HepG2 (cell line): ENCODE results near the gene BRCA1. TPM values are rescaled to one million over a fixed set of nuclear protein-coding genes. Genes with fewer than 3 reads are reported as not detected.

Experiments used
- CHD2 ChIP-seq: IDR thresholded peaks from 2 replicates; pipeline ENCODE4 v1.6.1; 2011; ENCODE audit warnings: low read depth, low read length, improper control_type of control experiment
- EED ChIP-seq: sonication (generic); formaldehyde crosslinking; IDR thresholded peaks from 2 replicates; pipeline ENCODE4 v1.5.0; 2020; ENCODE audit warnings: mild to moderate bottlenecking, missing genetic modification reagents
- ELF1 ChIP-seq: sonication (generic); formaldehyde crosslinking; IDR thresholded peaks from 2 replicates; pipeline ENCODE4 v1.4.0; 2020; ENCODE audit warnings: missing genetic modification reagents
- GPN1 ChIP-seq: sonication (generic); formaldehyde crosslinking; IDR thresholded peaks from 2 replicates; pipeline ENCODE4 v1.5.1; 2020; ENCODE audit warnings: missing genetic modification reagents, borderline replicate concordance
- MAFF ChIP-seq: IDR thresholded peaks from 2 replicates; pipeline ENCODE4 v1.6.1; 2011; ENCODE audit warnings: low read depth, low read length, improper control_type of control experiment
- NRL ChIP-seq: sonication (generic); formaldehyde crosslinking; IDR thresholded peaks from 2 replicates; pipeline ENCODE4 v1.5.0; 2020; ENCODE audit warnings: missing genetic modification reagents, mild to moderate bottlenecking, moderate library complexity, borderline replicate concordance
- PAF1 ChIP-seq: IDR thresholded peaks from 2 replicates; pipeline ENCODE4 v1.6.1; 2016; ENCODE audit warnings: missing genetic modification reagents, missing compliant biosample characterization
- ZBTB7A ChIP-seq: sonication (generic); formaldehyde crosslinking; IDR thresholded peaks from 2 replicates; pipeline ENCODE4 v1.8.0; 2022; ENCODE audit warnings: mild to moderate bottlenecking, missing genetic modification reagents
- ZNF589 ChIP-seq: sonication (generic); formaldehyde crosslinking; conservative IDR thresholded peaks from 2 replicates; pipeline ENCODE4 v1.8.0; 2022; ENCODE audit warnings: mild to moderate bottlenecking, moderate library complexity, missing genetic modification reagents
- polyA plus RNA-seq, 8 experiments: library from polyadenylated mRNA; depleted of rRNA in 3 of 8; stranded (reverse) in 7 of 8; unstranded in 1 of 8; fragments of >200 nt; fragmentation: Illumina TruSeq in 4 of 8; extraction: Trizol in 4 of 8; gene quantifications; 2 replicates each; pipeline versions ENCODE4 v1.2.1 to v1.2.3, GENCODE V29; 2011 to 2016; ENCODE audit warnings: low read depth in 4 of 8, missing spikeins in 1 of 8, mixed read lengths in 1 of 8; ENCODE audit not compliant: insufficient read depth in 1 of 8
- total RNA-seq, 5 experiments: library from RNA; depleted of rRNA; stranded (reverse); fragments of >200 nt; fragmentation: Illumina TruSeq; extraction: Trizol; gene quantifications; 2 replicates each; pipeline ENCODE4 v1.2.3, GENCODE V29; 2016; ENCODE audit warnings: low read depth in 1 of 5
- TF ChIP-seq, protein P1 (sequence below): sonication (generic); formaldehyde crosslinking; IDR thresholded peaks from 2 replicates; pipeline ENCODE4 v1.5.1; 2020; ENCODE audit warnings: missing genetic modification reagents, mild to moderate bottlenecking, borderline replicate concordance
- TF ChIP-seq, protein P2 (sequence below): sonication (generic); formaldehyde crosslinking; IDR thresholded peaks from 2 replicates; pipeline ENCODE4 v1.4.0; 2020; ENCODE audit warnings: missing genetic modification reagents
- TF ChIP-seq, protein P3 (sequence below): sonication (generic); formaldehyde crosslinking; IDR thresholded peaks from 2 replicates; pipeline ENCODE4 v1.4.0; 2020; ENCODE audit warnings: missing genetic modification reagents, borderline replicate concordance
- TF ChIP-seq, protein P4 (sequence below): sonication (generic); formaldehyde crosslinking; conservative IDR thresholded peaks from 2 replicates; pipeline ENCODE4 v1.4.0; 2020; ENCODE audit warnings: missing genetic modification reagents
- TF ChIP-seq, protein P5 (sequence below): sonication (generic); formaldehyde crosslinking; IDR thresholded peaks from 2 replicates; pipeline ENCODE4 v1.9.0; 2022; ENCODE audit warnings: missing genetic modification reagents, mild to moderate bottlenecking, borderline replicate concordance

The BRCA1 gene
- total and polyA plus RNA-seq, 2 of the 13 experiments (the other 11 are each of a cell fraction or from before 2014, with no cell fraction given): 13.3 to 37.5 TPM

DNA sequence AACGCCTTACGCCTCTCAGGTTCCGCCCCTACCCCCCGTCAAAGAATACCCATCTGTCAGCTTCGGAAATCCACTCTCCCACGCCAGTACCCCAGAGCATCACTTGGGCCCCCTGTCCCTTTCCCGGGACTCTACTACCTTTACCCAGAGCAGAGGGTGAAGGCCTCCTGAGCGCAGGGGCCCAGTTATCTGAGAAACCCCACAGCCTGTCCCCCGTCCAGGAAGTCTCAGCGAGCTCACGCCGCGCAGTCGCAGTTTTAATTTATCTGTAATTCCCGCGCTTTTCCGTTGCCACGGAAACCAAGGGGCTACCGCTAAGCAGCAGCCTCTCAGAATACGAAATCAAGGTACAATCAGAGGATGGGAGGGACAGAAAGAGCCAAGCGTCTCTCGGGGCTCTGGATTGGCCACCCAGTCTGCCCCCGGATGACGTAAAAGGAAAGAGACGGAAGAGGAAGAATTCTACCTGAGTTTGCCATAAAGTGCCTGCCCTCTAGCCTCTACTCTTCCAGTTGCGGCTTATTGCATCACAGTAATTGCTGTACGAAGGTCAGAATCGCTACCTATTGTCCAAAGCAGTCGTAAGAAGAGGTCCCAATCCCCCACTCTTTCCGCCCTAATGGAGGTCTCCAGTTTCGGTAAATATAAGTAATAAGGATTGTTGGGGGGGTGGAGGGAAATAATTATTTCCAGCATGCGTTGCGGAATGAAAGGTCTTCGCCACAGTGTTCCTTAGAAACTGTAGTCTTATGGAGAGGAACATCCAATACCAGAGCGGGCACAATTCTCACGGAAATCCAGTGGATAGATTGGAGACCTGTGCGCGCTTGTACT is at the start of gene BRCA1 (continued):
- TF ChIP-seq ZBTB7A (CRISPR knock-in tag) (no peak), ZNF589 (CRISPR knock-in tag) (0 out of 2 replicates have a peak, but pooled peaks have one; percentile 19), CHD2 (0 out of 2 replicates have a peak, but pooled peaks have one; percentile 48), MAFF (peak; percentile 53; the same call in 1 of the 2 replicates), NRL (0 out of 2 replicates have a peak, but pooled peaks have one; percentile 37), PAF1 (CRISPR knock-in tag) (no peak), ELF1 (peak; percentile 98), EED (no peak), GPN1 (CRISPR knock-in tag) (no peak)
- TF ChIP-seq, protein P1, sequence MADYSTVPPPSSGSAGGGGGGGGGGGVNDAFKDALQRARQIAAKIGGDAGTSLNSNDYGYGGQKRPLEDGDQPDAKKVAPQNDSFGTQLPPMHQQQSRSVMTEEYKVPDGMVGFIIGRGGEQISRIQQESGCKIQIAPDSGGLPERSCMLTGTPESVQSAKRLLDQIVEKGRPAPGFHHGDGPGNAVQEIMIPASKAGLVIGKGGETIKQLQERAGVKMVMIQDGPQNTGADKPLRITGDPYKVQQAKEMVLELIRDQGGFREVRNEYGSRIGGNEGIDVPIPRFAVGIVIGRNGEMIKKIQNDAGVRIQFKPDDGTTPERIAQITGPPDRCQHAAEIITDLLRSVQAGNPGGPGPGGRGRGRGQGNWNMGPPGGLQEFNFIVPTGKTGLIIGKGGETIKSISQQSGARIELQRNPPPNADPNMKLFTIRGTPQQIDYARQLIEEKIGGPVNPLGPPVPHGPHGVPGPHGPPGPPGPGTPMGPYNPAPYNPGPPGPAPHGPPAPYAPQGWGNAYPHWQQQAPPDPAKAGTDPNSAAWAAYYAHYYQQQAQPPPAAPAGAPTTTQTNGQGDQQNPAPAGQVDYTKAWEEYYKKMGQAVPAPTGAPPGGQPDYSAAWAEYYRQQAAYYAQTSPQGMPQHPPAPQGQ (CRISPR knock-in tag): no peak
- TF ChIP-seq, protein P2, sequence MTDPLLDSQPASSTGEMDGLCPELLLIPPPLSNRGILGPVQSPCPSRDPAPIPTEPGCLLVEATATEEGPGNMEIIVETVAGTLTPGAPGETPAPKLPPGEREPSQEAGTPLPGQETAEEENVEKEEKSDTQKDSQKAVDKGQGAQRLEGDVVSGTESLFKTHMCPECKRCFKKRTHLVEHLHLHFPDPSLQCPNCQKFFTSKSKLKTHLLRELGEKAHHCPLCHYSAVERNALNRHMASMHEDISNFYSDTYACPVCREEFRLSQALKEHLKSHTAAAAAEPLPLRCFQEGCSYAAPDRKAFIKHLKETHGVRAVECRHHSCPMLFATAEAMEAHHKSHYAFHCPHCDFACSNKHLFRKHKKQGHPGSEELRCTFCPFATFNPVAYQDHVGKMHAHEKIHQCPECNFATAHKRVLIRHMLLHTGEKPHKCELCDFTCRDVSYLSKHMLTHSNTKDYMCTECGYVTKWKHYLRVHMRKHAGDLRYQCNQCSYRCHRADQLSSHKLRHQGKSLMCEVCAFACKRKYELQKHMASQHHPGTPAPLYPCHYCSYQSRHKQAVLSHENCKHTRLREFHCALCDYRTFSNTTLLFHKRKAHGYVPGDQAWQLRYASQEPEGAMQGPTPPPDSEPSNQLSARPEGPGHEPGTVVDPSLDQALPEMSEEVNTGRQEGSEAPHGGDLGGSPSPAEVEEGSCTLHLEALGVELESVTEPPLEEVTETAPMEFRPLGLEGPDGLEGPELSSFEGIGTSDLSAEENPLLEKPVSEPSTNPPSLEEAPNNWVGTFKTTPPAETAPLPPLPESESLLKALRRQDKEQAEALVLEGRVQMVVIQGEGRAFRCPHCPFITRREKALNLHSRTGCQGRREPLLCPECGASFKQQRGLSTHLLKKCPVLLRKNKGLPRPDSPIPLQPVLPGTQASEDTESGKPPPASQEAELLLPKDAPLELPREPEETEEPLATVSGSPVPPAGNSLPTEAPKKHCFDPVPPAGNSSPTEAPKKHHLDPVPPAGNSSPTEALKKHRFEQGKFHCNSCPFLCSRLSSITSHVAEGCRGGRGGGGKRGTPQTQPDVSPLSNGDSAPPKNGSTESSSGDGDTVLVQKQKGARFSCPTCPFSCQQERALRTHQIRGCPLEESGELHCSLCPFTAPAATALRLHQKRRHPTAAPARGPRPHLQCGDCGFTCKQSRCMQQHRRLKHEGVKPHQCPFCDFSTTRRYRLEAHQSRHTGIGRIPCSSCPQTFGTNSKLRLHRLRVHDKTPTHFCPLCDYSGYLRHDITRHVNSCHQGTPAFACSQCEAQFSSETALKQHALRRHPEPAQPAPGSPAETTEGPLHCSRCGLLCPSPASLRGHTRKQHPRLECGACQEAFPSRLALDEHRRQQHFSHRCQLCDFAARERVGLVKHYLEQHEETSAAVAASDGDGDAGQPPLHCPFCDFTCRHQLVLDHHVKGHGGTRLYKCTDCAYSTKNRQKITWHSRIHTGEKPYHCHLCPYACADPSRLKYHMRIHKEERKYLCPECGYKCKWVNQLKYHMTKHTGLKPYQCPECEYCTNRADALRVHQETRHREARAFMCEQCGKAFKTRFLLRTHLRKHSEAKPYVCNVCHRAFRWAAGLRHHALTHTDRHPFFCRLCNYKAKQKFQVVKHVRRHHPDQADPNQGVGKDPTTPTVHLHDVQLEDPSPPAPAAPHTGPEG: 0 out of 2 replicates have a peak, but pooled peaks have one; percentile 36
- TF ChIP-seq, protein P3, sequence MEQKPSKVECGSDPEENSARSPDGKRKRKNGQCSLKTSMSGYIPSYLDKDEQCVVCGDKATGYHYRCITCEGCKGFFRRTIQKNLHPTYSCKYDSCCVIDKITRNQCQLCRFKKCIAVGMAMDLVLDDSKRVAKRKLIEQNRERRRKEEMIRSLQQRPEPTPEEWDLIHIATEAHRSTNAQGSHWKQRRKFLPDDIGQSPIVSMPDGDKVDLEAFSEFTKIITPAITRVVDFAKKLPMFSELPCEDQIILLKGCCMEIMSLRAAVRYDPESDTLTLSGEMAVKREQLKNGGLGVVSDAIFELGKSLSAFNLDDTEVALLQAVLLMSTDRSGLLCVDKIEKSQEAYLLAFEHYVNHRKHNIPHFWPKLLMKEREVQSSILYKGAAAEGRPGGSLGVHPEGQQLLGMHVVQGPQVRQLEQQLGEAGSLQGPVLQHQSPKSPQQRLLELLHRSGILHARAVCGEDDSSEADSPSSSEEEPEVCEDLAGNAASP: 0 out of 2 replicates have a peak, but pooled peaks have one; percentile 46
- TF ChIP-seq, protein P4, sequence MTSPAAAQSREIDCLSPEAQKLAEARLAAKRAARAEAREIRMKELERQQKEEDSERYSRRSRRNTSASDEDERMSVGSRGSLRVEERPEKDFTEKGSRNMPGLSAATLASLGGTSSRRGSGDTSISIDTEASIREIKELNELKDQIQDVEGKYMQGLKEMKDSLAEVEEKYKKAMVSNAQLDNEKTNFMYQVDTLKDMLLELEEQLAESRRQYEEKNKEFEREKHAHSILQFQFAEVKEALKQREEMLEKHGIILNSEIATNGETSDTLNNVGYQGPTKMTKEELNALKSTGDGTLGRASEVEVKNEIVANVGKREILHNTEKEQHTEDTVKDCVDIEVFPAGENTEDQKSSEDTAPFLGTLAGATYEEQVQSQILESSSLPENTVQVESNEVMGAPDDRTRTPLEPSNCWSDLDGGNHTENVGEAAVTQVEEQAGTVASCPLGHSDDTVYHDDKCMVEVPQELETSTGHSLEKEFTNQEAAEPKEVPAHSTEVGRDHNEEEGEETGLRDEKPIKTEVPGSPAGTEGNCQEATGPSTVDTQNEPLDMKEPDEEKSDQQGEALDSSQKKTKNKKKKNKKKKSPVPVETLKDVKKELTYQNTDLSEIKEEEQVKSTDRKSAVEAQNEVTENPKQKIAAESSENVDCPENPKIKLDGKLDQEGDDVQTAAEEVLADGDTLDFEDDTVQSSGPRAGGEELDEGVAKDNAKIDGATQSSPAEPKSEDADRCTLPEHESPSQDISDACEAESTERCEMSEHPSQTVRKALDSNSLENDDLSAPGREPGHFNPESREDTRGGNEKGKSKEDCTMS (CRISPR knock-in tag): no peak
- TF ChIP-seq, protein P5, sequence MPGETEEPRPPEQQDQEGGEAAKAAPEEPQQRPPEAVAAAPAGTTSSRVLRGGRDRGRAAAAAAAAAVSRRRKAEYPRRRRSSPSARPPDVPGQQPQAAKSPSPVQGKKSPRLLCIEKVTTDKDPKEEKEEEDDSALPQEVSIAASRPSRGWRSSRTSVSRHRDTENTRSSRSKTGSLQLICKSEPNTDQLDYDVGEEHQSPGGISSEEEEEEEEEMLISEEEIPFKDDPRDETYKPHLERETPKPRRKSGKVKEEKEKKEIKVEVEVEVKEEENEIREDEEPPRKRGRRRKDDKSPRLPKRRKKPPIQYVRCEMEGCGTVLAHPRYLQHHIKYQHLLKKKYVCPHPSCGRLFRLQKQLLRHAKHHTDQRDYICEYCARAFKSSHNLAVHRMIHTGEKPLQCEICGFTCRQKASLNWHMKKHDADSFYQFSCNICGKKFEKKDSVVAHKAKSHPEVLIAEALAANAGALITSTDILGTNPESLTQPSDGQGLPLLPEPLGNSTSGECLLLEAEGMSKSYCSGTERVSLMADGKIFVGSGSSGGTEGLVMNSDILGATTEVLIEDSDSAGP (CRISPR knock-in tag): peak; percentile 74; the same call in 1 of the 2 replicates
